ENCODE measurements around the gene DPYSL4.

DPYSL4 gene

DNA sequence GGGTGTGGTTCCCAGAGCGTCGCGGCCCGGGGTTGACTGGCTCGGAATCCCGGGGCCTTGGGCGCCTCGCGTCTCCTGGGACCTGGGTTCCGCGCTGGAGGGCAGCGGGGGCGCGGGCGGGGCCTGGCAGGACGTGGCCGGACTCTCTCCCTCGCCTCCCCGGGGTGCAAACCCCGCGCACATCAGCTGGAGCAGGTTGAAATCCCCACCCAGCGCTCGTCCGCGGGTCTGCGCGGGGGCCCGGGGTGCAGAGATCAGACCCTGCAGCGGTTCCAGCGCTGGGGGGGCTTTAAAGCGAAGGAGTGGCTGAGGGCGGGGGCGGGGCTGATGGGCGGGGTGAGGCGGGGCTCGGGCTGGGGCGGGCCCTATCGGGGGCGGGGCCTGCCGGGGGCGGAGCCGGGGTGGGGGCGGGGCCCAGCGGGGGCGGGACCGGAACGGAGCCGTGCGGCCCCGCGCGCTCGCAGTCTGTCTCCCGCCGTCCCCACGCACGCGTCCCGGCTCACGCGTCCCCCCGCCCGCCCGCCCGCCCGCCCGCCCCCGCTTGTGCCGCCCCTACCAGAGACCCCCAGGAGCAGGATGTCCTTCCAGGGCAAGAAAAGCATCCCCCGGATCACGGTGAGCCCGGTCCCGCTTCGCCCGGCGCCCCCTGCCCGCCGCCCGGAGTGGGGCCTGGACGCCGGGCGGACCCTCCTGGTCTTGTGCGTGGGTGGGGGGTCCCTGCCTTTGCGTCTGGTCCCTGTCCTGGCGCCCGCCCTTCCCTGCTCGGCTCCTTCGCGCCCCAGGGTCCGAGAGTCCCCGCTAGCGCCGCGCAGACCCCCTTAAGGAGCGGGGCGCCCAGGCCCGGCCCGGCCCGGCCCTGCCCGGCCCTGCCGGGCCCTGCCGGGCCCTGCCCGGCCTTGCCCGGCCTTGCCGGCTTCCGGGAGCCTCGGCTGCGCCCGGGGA, at the start of gene DPYSL4:
Gene DPYSL4 (plus strand): TSS at position 461 of the 942 bp plus-strand sequence. CDS start 116 bp downstream, at position 577.
- peak; percentile 28 to 43 for DNase-seq

DNA sequence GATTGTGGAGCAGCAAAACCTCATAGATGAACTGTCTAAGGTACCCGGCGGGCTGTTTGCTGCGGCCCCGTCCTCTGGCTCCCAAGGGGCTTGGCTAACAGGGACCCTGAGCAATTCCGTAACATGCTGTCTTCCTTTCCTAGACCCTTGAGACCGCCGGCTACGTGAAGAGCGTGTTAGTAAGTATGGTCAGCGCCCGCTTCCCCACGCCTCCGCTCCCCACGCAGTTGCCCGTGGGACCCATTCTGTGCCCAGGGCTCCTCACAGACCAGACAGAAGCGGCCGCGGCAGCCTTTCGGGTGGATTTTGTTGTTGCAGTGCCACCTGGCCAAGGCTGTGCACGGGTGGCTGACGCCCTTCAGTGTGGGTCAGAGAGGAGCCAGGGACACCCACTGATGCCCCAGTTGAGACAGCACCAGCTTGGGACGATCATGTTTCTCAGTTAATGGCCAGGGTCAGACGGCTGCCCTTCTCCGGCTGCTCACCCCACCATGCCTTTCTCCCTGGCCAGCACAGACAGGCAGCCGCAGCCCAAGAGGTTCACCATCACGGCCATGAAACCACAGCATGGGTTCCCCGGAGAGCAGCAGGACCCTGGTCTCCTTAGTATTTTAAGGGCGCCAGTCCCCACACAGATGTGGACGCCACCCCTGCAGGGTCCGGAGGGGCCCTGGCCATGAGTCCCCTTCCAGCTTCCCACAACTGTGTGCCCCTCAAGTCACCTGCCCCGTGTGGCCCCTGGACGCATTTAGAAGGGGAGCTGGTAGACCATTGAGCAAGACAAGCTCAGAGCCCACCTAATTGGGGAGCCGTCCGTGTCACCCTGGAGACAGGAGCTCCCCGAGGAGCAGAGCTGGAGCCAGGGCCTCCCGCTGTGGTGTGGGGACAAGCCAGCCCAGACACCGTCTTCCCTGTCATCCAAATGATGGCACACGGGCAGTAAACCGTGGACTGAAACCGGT, 49.4 kb upstream of the DPYSL4 start:
- DNase-seq = no peak

DNA sequence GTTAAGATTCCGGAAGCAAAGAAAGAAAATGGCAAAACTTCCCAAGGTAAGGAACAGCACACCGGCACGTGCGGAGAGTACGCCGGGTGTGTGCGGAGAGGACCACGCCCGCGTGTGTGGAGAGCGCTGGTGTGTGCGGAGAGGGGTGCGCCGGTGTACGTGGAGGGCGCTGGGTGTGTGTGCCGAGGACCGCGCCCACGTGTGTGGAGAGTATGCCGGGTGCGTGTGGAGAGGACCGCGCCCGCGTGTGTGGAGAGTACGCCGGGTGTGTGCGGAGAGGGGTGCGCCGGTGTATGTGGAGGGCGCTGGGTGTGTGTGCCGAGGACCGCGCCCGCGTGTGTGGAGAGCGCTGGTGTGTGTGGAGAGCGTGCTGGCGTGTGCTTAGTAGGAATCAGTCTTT, 48.6 kb upstream of the DPYSL4 start:
- DNase-seq = no peak

DNA sequence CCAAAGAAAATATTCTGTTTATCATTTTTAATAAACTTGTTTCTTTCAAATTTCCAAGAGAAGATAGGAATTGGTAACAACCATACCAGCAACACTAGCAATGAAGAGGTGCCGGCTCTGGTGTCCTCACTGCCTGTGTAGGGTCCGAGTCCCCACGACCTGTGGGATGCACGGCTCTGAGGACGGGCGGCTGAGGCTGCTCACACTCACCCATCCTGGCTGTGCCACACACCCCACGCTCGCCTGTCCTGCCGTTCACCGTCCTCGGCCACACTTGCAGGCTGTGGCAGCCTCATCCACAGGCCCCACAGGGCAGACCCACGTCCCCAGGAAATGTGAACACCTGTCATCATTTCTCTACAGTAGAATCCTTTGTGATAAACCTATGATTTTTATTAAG, 48.2 kb upstream of the DPYSL4 start:
- no peak for DNase-seq

DNA sequence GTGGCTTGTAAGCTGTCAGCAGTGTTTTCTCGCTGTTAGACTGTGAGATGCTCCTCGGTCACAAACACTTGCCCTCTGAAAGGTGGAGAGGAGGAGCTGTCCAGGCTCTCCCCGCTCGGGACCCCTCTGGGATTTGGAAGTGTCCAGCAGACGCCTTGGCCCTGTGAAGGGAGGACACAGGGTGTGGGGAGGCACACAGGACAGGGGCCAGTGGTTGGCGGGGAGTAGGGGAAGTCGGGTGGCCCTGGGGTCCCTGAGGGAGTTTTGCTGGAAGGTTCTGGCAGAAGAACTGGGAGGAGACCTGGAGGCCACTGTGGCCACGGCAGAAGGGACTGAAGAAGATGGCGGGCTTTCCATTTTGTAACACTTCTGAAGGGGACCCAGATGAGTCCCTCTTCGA, 47.2 kb upstream of the DPYSL4 start:
- DNase-seq = no peak

DNA sequence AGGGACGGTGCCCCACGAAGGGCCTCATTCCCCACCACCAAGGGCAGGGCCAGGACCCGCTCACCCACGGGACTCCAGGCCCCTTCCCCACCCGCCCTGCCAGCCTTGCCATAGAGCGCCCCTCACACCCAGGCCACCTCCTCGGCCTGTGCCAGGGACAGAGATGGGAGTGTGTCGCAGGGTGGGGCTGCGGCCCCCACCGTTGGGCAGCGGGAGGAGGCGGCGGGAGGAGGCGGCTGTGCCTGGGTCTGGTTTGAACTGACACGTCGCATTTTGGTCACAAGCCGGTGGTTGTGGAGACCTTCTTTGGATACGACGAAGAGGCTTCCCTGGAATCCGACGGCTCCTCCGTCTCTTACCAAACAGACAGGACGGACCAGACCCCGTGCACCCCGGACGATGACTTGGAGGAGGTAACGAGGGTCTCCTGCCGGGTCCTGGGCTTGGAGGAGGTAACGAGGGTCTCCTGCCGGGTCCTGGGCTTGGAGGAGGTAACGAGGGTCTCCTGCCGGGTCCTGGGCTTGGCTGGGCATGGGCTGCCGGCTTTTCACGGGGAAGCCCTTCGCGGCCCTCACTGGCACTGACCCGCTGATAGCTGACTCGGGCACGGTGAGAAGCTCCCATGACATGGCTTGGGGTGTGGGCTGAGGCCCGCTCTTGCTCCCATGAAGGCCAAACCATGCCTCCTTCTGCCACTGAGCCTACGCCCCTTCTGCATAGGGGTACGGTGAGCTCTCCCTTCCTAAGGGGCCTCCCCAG, 46.4 kb upstream of the DPYSL4 start:
- DNase-seq = no peak

DNA sequence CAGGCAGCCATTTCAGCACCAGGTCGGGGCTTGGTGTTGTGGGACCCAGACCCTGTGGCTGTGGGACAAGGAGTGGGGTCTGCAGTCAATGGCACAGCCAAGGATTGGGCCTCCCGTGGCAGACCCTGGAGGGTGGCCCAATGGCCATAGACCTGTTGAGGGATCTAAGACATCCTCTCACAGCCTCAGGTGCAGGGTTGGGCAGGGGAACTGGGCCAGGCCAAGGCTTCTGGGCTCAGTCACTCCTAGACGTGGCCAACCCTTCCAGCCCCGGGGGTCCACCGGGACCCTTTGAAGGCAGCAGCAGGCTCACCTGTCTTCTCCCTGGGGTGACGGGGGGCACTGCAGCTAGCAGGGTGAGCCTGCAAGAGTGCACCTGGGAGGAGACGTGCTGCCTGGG, 45.7 kb upstream of the DPYSL4 start:
- DNase-seq = no peak

DNA sequence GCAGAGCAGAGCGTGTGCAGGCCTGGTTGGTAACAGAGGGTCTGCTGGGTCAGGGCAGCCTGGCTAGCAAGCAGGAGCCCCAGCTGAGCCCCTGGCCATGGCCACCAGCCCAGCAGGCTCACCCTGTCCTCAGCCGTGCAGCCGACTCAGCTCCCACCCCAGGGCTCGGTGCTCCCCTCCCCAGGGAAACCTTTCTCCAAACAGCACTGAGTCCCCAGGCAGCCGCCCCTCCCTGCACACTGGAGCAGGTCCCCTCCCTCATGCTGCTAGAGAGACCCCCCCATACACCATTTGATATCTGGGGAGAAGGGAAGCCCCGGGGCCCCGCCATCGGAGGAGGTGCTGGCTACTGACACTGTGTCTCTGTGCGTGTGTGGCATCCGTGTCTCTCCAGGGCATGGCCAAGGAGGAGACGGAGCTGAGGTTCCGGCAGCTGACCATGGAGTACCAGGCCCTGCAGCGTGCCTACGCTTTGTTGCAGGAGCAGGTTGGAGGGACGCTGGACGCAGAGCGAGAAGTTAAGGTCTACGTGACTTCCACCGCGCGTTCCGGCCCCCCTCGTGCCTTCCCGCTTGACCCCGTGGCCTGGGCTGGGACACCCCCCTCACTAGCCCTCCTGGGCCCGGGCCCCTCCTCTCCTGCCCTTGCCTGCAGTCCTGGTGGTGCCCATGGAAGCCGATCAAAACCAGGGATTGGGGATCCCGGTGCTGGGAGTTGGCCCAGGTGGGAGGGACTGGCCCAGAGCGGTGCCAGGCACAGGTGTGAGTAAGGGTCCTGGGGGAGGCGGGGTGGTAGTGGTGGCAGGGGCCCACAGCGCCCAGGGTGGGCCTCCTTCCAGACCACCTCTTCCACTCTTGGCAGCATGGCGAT, 45.0 kb upstream of the DPYSL4 start:
- no peak for DNase-seq

DNA sequence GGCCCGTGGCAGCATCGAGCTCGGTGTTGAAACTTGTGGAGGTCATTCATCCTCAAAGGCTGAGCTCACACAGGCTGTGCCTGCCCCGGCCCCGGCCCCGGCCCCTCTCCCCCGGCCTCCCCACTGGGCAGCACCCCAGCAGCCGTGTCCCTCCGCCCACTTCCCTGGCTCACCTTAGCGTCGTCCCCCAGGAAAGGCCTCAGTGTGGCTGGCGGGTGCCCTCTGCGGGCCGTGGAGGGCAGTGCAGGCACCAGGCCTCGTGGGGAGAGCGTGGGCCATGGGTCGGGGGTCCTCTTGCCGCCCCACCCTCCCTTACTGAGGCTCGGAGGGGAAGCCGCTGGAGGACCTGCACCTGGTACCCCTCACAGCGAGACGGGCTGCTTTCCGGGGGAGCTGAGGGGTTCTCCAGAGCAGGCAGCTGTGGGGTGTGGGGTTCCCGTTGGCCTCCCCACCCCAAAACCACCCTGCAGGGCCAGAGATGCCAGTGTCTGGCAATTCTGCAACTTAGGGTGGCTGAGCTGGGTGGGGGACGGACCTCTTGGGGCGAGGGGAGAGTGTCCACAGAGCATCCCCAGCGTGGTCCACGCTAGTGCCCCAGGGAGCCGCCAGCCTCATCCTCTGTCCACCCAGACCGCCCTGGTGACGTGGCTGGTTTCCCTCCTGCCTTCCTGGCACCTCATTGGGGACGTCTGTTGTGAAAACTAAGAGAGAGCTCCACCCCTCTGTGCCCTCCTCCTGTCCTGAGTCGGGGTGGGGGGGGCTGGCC, 44.2 kb upstream of the DPYSL4 start:
- DNase-seq = peak; percentile 23 to 47

DNA sequence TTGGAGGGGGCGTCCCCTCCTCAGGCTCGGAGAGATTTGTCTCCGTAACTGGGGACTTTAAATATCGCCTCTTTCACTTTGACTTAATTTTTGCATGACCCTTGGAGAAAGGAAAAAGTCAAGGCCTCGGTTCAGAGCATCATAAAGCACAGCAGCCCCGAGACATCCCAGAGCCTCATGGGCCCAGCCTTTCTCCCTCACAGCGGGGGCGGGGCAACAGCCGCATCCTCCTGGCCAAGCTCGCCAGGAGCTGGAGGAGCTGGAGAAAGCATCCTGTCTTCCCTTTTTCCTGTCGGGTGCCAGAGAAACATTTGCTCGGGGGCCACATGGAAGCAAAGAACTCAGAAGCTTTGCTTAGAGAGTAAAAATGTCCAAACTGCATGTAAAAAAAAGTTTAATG, 43.6 kb upstream of the DPYSL4 start:
- DNase-seq = no peak

DNA sequence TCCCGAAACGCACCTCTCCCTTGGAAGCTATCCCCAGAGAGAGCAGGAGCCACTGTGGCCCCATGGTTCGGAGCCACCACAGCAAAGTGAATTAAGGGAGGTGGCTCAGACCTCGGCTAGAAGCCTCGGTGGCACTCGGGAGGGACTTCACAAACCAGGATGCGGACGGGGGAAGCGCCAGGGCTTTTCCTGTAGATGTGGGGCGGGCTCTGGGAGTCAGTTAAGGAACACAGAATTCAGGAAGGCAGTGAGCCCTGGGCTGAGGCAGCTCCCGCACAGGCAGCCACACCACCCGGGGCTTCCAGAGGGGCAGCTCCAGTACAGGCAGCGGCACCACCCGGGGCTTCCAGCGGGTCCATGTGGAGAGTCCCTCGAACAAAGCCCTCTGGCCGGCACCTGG, 42.7 kb upstream of the DPYSL4 start:
- DNase-seq = no peak

DNA sequence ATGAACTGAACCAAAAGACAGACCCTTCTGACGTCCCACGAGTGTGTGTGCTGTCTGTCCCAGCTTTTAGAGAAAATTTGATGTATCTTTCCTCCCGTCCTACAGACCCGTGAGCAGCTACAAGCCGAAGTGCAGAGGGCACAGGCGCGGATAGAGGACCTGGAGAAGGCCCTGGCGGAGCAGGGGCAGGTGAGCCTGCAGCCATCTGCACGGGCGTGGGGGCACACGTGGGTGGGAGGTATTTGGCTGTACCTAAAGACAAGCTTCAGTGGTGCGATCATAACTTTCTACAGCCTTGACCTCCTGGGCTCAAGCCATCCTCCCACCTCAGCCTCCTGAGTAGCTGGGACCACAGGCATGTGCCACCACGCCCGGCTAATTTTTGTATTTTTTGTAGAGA, 41.7 kb upstream of the DPYSL4 start:
- no peak for DNase-seq

DNA sequence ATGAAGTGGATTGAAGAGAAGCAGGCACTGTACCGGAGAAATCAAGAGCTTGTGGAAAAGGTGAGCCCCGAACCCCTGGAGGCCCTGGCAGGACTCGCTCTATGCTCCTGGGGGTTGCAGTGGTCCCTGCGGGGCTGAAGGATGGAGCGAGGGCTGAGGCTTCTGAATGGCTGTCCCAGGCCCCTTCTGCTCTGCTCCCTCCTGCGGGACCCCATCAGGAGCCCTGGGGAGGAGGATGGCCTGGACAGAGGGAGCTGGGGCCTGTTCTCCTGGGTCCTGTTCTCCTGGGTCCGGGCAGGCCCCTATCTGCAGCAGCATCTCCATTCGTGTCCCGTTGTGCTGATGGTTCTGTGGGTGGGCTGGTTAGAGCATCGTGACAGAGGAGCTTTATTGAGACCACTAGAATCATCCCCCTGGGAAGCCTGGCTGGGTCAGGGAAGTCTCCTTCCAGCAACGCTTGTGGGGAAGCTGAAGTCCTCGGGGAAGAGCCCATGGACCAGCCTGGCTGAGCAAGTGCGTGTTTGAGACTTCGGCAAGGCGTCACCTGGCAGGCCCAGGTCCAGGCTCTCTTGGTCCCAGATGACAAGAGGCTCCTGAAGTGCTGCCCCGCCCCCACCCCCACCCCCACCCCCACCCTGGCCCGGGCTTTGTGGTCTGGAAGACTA, 41.1 kb upstream of the DPYSL4 start:
- DNase-seq = no peak

DNA sequence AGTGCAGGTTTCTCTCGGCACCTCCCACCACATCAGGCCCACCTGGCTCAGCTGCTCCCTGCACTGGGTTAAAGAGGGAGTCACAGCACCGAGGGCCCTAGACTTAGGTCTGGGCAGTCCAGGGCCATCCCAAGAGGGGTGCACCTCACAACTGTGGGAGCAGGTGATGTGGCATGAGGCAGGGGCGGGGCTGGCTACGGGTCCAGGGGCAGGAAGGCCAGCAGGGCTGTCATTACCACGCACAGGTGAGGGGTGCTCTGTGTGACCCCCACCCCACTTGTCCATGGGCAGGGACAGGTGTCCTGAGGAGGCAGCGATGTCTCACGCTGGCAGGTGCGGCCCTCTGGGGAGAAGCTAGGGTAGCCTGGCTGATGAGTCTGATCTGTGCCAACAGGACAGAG, 40.5 kb upstream of the DPYSL4 start:
- no peak for DNase-seq

DNA sequence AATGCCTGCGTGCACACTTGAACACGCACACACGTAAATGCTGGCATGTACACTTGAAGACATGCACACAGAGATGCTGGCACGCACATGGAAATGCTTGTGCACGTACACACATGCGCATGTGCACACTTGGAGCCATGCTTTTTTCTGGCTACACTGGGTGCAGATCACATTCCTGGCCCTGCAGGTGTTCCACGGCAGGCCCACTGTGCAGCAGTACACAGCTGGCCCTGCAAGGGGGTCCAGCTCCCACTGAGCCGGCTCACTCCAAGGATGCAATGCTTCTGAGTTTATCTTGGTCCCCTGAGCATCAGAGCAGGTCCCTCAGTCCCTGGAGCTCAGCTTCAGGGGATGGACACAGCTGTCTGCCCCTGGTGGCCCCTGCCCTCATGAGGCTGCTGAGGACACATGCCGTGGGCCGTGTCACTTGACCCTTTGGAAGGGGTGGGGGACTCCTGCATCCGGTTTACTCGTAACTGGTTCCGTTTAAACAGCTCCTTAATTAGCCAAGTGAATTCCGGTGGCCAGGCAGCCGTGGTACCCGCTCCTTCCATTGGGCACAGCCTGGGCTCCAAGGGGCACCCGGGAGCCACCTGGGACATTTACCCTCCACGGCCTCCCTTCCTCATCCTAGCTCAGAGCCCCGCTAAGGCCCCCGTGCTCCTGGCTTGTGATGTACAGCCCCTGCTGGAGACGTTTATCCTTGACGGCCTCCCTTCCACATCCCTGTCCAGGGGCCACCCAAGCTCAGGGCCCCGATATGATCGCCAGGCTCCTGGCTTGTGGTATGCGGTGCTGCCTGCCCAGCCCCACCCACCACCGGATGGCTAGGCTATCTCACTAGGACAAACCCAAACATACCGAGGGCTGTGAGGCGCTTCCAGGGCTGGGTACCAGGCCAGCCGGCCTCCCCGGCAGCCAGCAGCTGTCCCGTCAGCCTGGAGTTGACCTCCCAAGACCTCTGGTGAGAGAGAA, 39.5 kb upstream of the DPYSL4 start:
- no peak for DNase-seq

DNA sequence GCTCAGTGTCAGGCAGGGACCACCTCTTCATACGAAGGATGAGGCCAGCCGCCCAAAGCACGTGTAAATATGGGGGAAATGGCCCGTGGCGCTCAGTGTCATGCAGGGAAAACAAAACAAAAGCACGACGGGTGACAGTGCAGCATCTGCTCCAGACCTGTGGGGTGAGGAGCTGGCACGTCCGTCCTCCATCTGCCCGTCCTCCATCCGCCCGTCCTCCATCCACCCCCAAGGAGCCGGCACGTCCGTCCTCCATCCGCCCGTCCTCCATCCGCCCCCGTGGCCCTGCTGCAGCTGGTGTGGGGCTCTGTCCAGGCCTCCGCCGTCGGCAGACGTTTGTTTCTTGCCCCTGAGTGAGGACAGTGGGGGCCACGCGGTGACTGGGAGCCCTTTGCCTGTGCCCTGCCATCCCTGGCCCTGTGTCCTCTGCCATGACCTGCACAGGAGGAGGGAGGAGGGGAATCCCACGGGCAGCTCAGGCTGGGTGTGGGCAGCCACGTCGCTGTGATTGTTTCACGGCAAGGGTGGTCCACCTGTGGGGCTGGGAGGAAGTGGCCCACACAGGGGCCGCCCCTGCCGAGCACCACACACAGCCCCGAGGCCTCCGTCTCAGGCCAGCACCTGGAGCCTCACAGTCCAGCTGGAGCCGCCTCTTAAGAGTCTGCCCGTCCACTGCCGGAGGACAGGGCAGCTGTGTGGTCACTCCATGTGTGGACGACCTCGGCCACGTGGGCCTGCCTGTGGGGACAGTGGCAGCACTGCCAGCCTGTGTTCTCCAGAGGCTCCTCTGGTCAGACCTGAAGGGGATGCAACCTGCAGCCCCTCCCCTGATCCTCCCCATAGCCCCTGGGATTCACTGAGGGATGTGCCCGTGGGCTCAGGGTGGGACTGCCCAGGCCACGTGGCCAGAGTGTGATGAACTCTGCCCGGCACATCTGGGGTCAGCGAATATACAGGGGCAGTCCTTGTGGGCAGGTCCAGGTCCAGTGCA, 38.2 kb upstream of the DPYSL4 start:
- no peak for DNase-seq

DNA sequence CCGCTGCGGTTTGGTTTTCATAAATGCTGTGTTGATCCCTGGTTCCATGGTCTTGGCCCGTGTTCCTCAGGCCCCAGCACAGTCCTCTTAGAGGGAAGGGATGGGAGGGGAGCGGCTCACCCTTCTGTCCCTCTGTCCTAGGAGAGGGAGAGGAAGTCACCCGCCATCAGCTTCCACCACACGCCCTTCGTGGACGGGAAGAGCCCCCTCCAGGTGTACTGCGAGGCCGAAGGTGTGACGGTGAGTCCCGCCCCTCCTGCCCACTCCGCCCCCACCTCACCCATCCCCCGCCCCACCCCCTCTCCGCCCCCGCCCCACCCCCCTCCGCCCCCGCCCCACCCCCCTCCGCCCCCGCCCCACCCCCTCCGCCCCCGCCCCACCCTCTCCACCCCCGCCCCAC, 37.5 kb upstream of the DPYSL4 start:
- no peak for DNase-seq

DNA sequence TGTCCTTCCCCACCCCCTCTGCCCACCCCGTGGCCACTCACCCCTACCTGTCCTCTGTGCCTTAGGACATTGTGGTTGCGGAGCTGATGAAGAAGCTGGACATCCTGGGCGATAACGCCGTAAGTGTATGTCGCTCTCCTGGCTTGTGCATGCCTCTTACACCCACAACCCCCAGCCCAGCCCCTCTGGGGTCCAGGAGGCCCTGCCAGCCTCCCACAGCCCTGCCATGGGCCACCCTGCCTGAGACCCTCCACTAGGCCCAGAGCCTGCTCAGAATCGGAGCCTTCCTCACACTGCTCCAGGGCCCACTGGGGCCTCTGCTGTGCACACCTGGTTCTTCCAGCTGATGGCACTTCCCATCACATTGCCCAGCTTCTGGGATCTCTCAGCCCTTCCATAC, 36.8 kb upstream of the DPYSL4 start:
- no peak for DNase-seq

Data from activated CD4-positive, alpha-beta T cell treated with anti-CD3 and anti-CD28 coated beads for 4 hours (primary cell).